HG03354 (cell line): ENCODE measurements around the gene PABPC3.

ENCODE experiments used
- ATAC-seq: cut with Tn5 transposase; IDR thresholded peaks from one replicate; pipeline ENCODE4 v1.9.1; 2021; ENCODE audit warnings: mild to moderate bottlenecking; ENCODE audit not compliant: unreplicated experiment, poor library complexity, severe bottlenecking

Gene PABPC3

DNA sequence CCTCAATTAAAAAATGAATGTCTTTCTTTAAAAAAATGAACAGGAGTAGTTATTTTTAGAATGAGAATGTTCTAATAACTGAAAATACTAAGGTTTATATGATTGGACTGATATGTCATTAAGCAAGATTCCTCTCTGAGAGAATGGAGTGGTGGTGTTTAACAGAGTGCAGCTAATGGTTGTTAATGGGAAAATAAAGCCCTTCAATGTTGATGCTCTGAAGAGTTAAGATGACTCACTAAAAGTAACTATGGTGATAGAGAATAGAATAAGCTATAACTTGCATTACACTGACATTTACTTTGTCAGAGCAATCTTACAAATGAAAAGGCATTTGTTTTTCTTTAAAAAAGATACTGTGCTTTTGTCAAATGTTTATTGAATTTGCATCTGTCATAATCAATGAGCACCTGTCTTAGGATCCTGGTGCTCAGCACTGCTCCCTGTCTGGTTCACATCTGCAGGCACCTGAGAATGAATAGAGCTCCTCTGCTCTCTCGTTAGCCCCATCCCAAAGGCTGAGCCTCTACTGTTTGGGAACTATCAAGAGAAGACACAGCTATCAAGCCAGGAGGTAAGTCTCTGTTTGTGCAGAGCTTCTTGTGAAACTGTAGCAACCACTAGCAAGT is 15.1 kb downstream of the PABPC3 start:
- ATAC-seq, result no peak

DNA sequence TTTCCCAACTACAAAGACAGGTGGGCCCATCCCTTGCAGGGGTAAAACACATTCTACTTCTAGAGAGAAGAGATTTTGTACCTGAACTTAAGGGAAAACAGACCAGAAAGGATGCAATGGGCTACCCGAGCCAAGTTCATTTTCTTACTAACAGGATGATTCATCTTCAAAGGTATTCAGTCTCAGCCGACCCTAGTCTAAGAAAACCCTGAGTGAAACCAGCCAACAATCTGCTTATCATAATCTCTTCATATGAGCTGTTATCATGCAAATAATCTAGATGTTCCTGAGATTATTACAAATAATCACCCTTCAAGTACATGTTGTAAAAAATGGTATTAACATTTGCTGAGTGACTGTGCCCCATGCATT is 15.6 kb downstream of the PABPC3 start:
- no peak for ATAC-seq

DNA sequence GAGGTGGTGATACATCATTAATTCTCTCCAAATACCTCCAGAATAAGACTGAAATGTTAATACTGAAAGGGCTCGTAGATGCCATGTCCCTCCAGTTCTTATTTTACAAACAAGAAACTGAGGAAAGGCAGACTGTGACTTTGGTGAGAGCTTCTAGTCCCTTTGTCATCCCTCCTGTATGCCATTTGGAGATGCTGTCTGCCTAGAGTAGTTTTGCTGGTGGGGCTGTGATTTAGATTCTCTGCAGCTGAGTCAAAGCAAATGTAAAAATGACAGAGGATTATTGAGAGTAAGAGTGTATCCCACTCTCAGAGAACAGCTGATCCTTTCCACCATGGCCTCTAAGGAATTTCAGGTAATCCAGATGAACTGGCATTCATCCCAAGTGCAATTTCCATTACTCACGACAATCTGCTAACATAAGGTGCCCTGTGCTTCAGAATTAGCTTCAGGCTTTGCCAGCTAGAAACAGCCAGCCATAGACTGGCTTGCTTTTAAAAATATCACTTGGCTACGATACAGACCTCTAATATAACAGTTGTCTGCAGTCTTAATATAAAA is 16.8 kb downstream of the PABPC3 start:
- no peak for ATAC-seq

- ATAC-seq, result peak; percentile 74
Observed at GRCh38 chr13:25114220-25114619, 18.3 kb downstream of the PABPC3 start.

DNA sequence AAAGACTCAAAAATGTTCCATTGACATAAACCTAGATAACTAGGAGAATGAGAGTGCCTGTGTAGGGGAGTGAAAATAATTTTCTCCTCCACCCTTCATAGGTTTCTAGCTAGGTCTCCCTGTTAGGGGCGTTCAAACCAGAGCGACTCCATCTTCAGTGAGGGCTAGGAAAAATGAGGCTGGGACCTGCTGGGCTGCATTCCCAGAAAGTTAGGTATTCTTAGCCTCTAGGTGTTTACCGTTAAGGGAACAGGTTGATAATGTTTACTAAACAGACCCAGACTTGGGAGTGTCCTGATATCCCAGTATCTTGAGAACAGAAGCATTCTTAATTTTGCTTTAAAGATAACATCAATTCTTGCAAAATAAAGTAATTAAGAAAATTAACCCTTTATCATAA is 20.1 kb downstream of the PABPC3 start:
- no peak for ATAC-seq

DNA sequence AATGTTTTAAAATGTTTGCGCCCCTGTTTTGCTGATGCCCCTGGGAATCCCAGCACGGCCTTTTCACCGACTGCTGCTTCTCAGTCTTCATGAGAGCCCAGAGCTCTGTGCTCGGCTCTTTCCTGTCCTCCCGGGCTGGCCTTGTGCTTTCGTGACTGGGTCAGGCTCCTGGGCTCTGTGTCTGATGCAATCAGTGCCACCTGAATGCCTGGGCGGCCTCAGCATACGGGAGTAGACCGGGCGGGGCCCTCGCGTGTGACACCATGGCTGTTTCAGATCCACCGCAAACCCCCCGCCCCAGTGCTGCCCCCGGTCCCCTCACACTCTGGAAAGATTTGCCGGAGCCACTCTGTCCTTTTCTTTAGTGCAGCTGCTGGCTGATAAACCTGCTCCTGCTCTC is 21.4 kb downstream of the PABPC3 start:
- ATAC-seq, result no peak

DNA sequence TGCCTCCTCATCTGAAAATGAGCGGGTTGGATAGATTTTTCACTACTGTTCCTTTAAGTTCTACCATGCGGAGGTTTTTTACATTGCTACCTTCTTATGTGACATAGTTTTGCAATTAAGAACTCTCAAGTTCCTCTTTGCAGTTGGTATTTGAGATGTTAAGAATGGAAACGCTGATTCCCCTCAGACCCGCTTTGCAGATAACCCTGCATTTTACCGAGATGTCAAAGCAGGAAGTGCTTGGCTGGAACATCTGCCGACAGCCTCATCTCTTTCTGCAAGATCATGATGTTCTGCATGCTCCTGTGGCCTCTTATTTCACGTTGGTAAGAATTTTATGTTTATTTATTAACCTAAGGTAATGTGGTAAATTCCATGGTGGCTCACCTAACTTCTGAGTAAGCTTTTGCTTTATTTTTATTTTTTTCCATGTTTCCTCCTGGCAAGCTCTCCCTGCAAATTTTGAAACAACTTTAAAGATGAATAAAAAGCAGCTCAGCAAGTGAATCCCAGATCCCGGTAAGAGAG is 22.5 kb downstream of the PABPC3 start:
- ATAC-seq, result no peak

- no peak for ATAC-seq
Observed at GRCh38 chr13:25130944-25131343, 35.0 kb downstream of the PABPC3 start.

GRCh38 chr13:25131881-25132420 is 36.0 kb downstream of the PABPC3 start:
- no peak for ATAC-seq

DNA sequence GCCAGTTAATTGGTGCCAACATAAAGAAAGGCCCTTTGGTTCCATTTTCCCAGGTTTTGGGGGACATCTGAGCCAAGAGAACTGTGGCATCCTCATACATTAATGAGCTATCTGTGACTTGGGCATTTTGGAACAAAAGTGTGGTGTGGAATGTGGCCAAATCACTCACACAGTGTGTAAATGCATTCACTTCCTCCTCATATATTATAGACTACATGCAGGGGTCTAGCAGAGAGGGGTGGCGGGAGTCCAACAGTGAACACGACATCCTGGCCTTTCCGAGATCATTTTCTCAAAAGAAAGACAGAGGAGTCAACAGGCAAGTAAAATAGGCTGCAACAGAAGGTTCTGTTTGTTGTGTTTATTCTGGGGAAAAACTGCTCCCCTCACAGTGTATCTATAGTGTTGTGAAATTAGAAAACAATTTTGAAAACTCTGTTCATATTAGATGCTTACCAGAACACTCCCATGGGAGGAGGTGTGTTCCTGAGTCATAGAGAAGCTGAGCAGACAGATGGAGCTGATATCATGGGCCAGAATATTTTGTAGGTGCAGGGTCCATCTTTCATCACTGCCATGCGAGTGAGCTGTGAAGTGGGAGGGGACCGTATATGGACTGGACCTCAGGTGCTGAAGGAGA is 36.9 kb downstream of the PABPC3 start:
- ATAC-seq, result no peak

- no peak for ATAC-seq
Observed at GRCh38 chr13:25135896-25136295, 40.0 kb downstream of the PABPC3 start.

DNA sequence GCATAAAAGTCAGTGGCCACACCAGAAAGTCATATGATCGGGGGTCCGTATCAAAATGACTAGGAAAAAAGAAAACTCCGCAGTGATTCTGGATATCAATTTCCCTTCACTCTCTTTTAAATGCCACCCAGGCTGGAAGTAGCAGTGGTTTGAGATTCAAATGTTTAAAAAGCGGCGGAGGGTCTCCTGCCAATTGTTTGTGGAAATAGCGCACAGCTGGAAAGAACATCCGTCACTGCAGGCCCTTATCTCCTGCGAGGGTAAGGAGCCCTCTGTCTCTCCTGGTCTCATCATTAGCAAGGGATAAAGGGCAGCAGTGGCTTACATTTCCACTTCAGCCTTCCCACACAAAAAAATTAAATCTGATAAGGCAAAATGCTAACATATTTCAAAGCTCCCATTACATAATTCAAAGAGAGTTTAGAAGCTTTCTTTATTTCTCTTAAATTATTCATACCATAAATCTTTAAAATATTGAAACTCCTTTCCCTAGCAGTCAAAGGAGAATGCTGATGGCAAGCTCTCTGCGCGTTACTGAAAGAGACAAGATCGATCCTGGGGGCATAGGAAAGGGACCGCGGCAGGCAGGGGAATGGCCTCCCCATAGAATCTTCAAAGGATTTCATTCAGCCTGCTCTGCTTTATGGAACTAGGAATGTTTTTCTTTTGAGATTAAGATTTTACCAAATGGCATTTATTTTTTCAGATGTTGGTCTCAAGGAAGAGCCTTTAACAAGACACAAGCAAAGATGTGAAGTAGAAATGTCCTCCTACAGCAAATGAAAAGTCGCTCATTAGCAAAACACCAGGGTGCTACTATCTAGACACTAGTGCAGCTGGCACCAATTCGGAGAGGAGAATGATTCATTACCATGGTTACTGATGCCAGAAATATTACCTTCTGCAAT is 41.2 kb downstream of the PABPC3 start:
- no peak for ATAC-seq

DNA sequence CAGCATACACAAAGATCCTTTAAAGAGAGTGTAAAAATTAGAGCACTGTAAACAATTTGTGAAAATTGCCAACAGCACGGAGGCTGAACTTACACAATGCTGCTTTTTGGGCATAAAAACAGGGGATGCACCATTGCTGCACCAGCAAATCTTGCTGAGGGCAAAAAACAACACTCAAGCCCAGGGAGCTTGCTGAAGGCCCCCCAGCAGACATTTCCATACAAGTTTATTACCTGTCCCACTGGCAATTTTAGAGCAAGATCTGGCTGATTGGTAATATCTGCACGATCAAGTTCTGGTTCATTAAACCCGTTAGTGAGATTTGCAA is 41.8 kb downstream of the PABPC3 start:
- no peak for ATAC-seq

DNA sequence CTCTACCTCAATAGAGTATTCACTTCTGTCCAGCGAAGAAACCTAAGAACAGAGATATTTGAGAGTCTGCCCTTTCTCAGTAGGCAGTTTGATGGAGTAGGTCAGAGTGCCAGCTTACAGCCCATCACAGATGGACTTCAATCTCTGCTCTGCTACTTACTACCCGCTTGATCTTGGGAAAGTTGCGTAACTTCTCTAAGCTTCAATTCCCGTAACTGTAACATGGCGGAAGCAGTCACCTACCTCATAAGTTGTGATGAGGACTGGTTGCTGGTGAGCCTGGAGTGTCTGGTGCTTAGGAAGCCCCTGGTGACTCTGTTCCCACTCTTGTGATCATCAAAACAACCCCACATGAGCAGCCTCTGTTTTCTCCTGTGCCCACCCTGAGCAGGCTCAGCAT is 45.1 kb downstream of the PABPC3 start:
- ATAC-seq, result no peak

GRCh38 chr13:25143706-25144105 is 47.8 kb downstream of the PABPC3 start:
- ATAC-seq, result no peak

DNA sequence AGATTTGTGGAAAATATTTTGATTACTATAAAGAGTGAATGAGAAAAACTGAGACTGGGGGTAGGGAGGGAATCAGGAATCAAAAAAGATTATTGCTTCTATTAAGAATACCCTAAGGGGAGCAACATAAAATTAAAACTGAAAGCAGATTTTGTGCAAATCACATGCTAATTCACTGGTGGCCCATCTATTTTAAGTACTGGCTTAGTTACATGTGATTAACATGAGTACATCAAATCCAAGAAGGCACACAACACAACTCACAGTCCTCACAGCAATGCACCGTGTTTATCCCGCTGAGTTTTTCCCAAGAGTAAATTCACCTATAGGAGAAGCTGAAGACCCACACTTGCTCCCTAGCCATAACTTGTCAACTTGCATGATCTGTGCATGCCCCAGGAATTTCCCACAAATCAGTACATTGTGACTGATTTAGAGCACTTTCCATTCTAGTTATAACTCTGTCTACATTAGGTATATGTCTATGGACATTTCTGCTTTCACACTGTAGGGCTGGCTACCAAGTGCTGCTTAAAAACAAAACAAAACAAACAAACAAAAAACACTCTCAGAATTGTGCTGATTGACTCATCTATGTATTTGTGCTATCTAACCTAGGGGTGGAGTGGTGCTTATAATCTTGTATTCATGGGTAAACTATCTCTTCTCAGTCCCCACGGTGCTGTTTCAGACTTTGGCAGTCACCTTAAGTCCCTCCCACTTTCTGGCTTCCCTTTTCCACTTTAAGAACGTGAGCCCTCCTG is 51.9 kb downstream of the PABPC3 start:
- no peak for ATAC-seq

- no peak for ATAC-seq
Observed at GRCh38 chr13:25148402-25148771, 52.5 kb downstream of the PABPC3 start.
